ENCODE measurements around the gene SPDYE18. TPM values are rescaled to one million over a fixed set of nuclear protein-coding genes. Genes with fewer than 3 reads are reported as not detected.
"Not testable (repeated sequence)": the region's sequence is repeated elsewhere in the genome, so short reads cannot be mapped to it uniquely, and the experiment has no call there.

Gene SPDYE18
- total RNA-seq, 1 experiment from 2014 or later = not detected

- not testable (repeated sequence) for DNase-seq (ENCODE audit: low read depth)
These were observed 56.8 kb downstream of the SPDYE18 start for GRCh38 chr7:77005461-77006057.

DNA sequence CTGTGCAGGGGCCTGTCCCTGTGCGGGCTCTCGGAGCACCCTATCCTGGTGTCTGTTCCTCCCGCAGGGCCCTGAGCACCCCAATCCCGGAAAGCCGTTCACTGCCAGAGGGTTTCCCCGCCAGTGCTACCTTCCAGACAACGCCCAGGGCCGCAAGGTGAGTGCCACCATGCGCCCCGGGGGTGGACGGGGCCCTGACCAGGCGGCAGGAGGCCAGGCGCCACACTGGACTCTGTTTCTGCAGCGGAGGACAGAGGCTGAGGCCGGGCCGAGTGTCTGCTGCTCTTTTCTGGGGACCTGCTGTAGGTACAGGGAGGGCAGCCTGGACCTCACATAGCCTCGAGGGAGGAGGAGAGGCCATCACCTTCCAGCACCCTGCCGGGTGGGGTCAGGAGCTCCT, 58.2 kb downstream of the SPDYE18 start:
- not testable (repeated sequence) for DNase-seq (ENCODE audit: low read depth)

GRCh38 chr7:77003241-77003640, 59.1 kb downstream of the SPDYE18 start:
- DNase-seq (ENCODE audit: low read depth) = not testable (repeated sequence)

DNA sequence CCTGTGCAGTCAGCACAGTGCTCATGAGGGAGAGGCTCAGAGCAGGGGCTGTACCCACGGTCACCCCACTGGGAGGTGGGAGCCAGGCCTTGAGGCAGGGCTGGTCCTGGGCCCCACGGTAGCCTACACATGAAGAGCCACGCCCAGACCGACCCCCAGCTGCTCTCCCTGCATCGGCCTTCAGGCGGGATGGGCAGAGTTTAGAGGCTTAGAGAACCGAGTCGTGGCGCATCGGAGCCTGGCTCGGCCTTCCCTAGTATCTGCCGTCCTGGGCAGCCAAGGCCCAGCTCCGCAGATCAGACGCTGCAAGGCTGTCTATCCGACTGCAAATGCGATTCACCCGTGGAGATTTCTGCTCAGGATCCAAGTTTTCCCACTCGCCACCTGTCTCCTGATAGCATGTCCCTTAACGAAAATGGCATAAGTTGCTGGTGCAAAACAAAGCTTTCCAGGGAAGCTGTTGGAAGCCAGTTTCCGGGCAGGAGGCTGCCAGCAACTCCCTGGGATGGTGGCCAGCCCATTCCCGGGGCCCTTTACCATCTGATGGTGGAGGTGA, 59.6 kb downstream of the SPDYE18 start:
- DNase-seq (ENCODE audit: low read depth) = not testable (repeated sequence)

GRCh38 chr7:77002104-77002503, 60.3 kb downstream of the SPDYE18 start:
- DNase-seq (ENCODE audit: low read depth) = not testable (repeated sequence)

Other genes starting within 250 kb of the SPDYE18 start
- not detected in 2 replicates for gene SPDYE17, start 30.2 kb downstream of the SPDYE18 start, total RNA-seq (2014; rRNA removed; shearing (Covaris generic))
- 0.12 and 0.34 TPM in 2 replicates for gene CCDC146, start 60.1 kb upstream of the SPDYE18 start, total RNA-seq (2014; rRNA removed; shearing (Covaris generic))
- gene FGL2, start 137.3 kb upstream of the SPDYE18 start, total RNA-seq (2014; rRNA removed; shearing (Covaris generic)) = not detected in 2 replicates

All from Daoy (cell line).